GM12872 (cell line): Measurements from ENCODE around the gene RARB.

ENCODE experiments used
- CTCF ChIP-seq: IDR thresholded peaks from 3 replicates; pipeline ENCODE4 v1.5.1; 2011; ENCODE audit warnings: low read depth, mild to moderate bottlenecking, low read length, moderate library complexity; ENCODE audit not compliant: insufficient read depth

Gene RARB

GRCh38 chr3:25497096-25497495 is 69.0 kb downstream of the RARB start:
- TF ChIP-seq CTCF, result no peak

GRCh38 chr3:25500706-25501210 is 72.7 kb downstream of the RARB start:
- no peak for TF ChIP-seq CTCF

- no peak for TF ChIP-seq CTCF
Measured at GRCh38 chr3:25502233-25502632, 74.2 kb downstream of the RARB start.

- TF ChIP-seq CTCF, result no peak
Measured at GRCh38 chr3:25503898-25504301, 75.8 kb downstream of the RARB start.

- TF ChIP-seq CTCF, result no peak
Measured at GRCh38 chr3:25505581-25505980, 77.5 kb downstream of the RARB start.

GRCh38 chr3:25507811-25508210 is 79.7 kb downstream of the RARB start:
- no peak for TF ChIP-seq CTCF

- no peak for TF ChIP-seq CTCF
Measured at GRCh38 chr3:25508433-25508832, 80.4 kb downstream of the RARB start.

GRCh38 chr3:25508901-25509300 is 80.8 kb downstream of the RARB start:
- TF ChIP-seq CTCF, result no peak
